NCI-H526 (cell line): ENCODE data around the gene SLC27A5.

Experiments
- DNase-seq, 2 experiments: peaks; one replicate each; lab custom pipeline; 2025; lab: John Stamatoyannopoulos, UW

Gene SLC27A5

GRCh38 chr19:58511353-58512208 is at the start of gene SLC27A5:
TSS of gene SLC27A5 (minus strand) at chr19:58511992. CDS start at chr19:58511955, 37 bp downstream.
- DNase-seq = no peak

GRCh38 chr19:58560921-58561320 is 49.1 kb upstream of the SLC27A5 start:
- no peak for DNase-seq

- no peak for DNase-seq
These were observed 48.5 kb upstream of the SLC27A5 start for GRCh38 chr19:58560007-58560887.

- no peak for DNase-seq
These were observed 47.6 kb upstream of the SLC27A5 start for GRCh38 chr19:58559275-58560006.

GRCh38 chr19:58558623-58559274 is 47.0 kb upstream of the SLC27A5 start:
- DNase-seq = no peak

- no peak for DNase-seq
These were observed 46.4 kb upstream of the SLC27A5 start, which contains the start of gene UBE2M for GRCh38 chr19:58558066-58558622. TSS of gene UBE2M (minus strand) at chr19:58558611. CDS start at chr19:58558381, 230 bp downstream.

GRCh38 chr19:58557221-58558065 is 45.7 kb upstream of the SLC27A5 start:
- DNase-seq = no peak

GRCh38 chr19:58556622-58557220 is 44.9 kb upstream of the SLC27A5 start:
- DNase-seq = no peak

- DNase-seq = no peak
These were observed 44.3 kb upstream of the SLC27A5 start for GRCh38 chr19:58555920-58556621.

GRCh38 chr19:58555369-58555885 is 43.6 kb upstream of the SLC27A5 start:
- DNase-seq = no peak

GRCh38 chr19:58554494-58555368 is 42.9 kb upstream of the SLC27A5 start, which contains the start of gene CHMP2A:
TSS of gene CHMP2A (minus strand) at chr19:58555105. CDS start at chr19:58554212, 893 bp downstream.
- no peak for DNase-seq

- DNase-seq = no peak
These were observed 42.2 kb upstream of the SLC27A5 start for GRCh38 chr19:58553799-58554493.

GRCh38 chr19:58552655-58553054 is 40.9 kb upstream of the SLC27A5 start:
- no peak for DNase-seq

- DNase-seq = no peak
These were observed 40.0 kb upstream of the SLC27A5 start for GRCh38 chr19:58551577-58552471.

GRCh38 chr19:58551123-58551497 is 39.3 kb upstream of the SLC27A5 start:
- no peak for DNase-seq
